Muscle of leg (tissue), 16 donors: ENCODE measurements around the gene RSPH4A. TPM values are rescaled to one million over a fixed set of nuclear protein-coding genes. Genes with fewer than 3 reads are reported as not detected.

Experiments
- DNase-seq: peaks from one replicate; pipeline ENCODE4 v3.0.0; 2013
- H3K27ac ChIP-seq: one replicate; pipeline ENCODE4 v1.5.1; 2013; ENCODE audit warnings: mild to moderate bottlenecking, low read length, control low read depth
- H3K27me3 ChIP-seq: one replicate; pipeline ENCODE4 v1.6.1; 2013; ENCODE audit warnings: low read length; ENCODE audit not compliant: control insufficient read depth, insufficient read depth
- H3K36me3 ChIP-seq: one replicate; pipeline ENCODE4 v1.6.1; 2013; ENCODE audit warnings: low read length; ENCODE audit not compliant: control insufficient read depth, insufficient read depth
- H3K4me1 ChIP-seq: one replicate; pipeline ENCODE4 v1.6.1; 2013; ENCODE audit warnings: low read length; ENCODE audit not compliant: control insufficient read depth, insufficient read depth
- H3K4me3 ChIP-seq: one replicate; pipeline ENCODE4 v1.5.1; 2013; ENCODE audit warnings: low read length, control low read depth
- H3K9me3 ChIP-seq: replicated peaks from 2 replicates; pipeline ENCODE4 v1.6.1; 2013; ENCODE audit warnings: low read depth, low read length; ENCODE audit not compliant: control insufficient read depth
- WGBS: methylation state at CpG from one replicate; pipeline ENCODE4 v1.1.5; 2013; ENCODE audit warnings: missing lambda C conversion rate; ENCODE audit not compliant: insufficient coverage; 5-methylcytosine and 5-hydroxymethylcytosine counted together
- long read RNA-seq, 11 donors: transcript quantifications; one replicate each; lab custom pipeline, GENCODE V29; 2026
- polyA plus RNA-seq, 8 donors: library from polyadenylated mRNA; unstranded; fragments of 120-200 nt; gene quantifications; one replicate each; pipeline versions ENCODE4 v1.2.1 to v1.2.3, GENCODE V29; 2013; ENCODE audit warnings: inconsistent platforms in 1 of 8, low replicate concordance in 1 of 8; ENCODE audit not compliant: insufficient read length in 8 of 8, insufficient read depth in 1 of 8
- total RNA-seq: library from RNA; stranded (reverse); fragments of 120-200 nt; gene quantifications from one replicate; pipeline ENCODE4 v1.2.4, GENCODE V29; 2013

The RSPH4A gene
- total RNA-seq (0.27 TPM), polyA plus RNA-seq (under 1 TPM; 0.38 to 0.70 (median 0.52) TPM)
- long read RNA-seq, donor 1 = 0 reads
- long read RNA-seq, donor 2 = 0 reads
- long read RNA-seq, donor 3 = 0 reads
- long read RNA-seq, donor 4 = 0 reads
- long read RNA-seq, donor 5 = 0 reads
- long read RNA-seq, donor 6 = 0 reads
- long read RNA-seq, donor 7 = 0 reads
- long read RNA-seq, donor 8 = 0 reads
- long read RNA-seq, donor 9 = 0 reads
- long read RNA-seq, donor 10 = 0 reads
- long read RNA-seq, donor 11 = 0 reads

DNA sequence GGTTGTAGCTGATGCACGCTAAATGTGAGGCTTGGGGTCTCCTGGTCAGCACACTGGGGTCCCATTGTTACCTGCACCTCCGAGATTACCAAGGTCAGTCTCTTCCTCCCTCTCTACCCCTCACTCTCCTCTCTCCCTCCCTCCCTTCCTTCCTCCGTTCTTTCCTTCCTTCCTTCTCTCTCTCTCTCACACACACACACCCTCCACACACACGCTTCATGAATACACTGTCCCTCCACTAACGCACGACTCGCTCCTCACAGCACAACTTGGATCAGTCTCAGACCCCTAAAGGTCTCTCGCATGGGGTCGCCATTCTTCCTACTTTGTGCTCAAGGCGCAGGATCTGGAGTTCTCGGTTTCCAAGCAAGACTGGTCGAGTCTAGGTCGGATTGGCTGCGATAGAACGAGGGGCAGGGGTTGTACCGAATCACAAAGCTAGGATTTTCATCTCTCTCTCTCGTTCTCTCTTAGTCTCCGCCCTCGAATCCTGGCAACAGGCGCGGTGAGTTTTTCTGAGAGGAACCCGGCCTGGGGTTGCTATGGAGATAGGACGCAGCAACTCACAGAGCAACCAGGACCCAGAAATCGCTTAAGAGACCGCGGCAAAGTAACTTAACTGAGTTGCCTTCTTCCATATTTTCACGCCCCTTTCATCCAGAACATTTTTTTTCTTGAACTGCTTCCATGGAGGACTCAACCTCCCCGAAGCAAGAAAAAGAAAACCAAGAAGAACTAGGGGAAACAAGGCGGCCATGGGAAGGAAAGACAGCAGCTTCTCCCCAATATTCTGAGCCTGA is at the start of gene RSPH4A:
RSPH4A (plus strand) TSS at position 543 of the 800 bp plus-strand sequence; CDS start at position 688, 145 bp downstream.
- Histone ChIP-seq H3K4me1 (peaks cover 7% of the 10 kb centered on the region), H3K9me3 (no peaks in the 10 kb centered on the region), H3K27me3 (no peaks in the 10 kb centered on the region), H3K36me3 (no peaks in the 10 kb centered on the region), H3K4me3 (peak within 1 kb of the TSS; percentile 51), H3K27ac (peak within 1 kb of the TSS; percentile 62)
- WGBS = 0% methylated on average over 26 of the region's 29 CpGs
- peak; percentile 99 for DNase-seq

DNA sequence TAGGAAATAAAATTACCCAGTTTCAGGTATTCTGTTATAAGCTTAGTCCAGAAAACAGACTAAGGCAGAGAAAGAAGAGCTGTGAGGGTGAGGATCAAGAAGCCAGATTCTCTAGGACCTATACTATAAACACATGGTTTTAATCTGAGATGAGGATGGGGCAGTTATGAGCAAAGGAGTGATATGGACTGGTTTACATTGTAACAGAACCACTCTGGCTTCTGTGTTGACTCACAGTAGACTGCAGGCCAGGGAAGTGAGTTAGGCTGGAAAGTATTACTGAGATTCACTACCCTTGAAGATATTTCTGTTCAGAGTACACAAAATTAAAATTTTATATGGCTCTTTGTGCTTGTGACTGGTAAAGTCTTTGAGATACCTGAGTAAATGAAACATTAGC is 48.2 kb upstream of the RSPH4A start:
- Histone ChIP-seq H3K9me3 (no peaks in the 10 kb centered on the region), H3K36me3 (no peaks in the 10 kb centered on the region), H3K4me1 (peaks cover 2% of the 10 kb centered on the region), H3K27ac (no peak overlapping the region), H3K27me3 (peaks cover 6% of the 10 kb centered on the region), H3K4me3 (no peak overlapping the region)
- no peak for DNase-seq

DNA sequence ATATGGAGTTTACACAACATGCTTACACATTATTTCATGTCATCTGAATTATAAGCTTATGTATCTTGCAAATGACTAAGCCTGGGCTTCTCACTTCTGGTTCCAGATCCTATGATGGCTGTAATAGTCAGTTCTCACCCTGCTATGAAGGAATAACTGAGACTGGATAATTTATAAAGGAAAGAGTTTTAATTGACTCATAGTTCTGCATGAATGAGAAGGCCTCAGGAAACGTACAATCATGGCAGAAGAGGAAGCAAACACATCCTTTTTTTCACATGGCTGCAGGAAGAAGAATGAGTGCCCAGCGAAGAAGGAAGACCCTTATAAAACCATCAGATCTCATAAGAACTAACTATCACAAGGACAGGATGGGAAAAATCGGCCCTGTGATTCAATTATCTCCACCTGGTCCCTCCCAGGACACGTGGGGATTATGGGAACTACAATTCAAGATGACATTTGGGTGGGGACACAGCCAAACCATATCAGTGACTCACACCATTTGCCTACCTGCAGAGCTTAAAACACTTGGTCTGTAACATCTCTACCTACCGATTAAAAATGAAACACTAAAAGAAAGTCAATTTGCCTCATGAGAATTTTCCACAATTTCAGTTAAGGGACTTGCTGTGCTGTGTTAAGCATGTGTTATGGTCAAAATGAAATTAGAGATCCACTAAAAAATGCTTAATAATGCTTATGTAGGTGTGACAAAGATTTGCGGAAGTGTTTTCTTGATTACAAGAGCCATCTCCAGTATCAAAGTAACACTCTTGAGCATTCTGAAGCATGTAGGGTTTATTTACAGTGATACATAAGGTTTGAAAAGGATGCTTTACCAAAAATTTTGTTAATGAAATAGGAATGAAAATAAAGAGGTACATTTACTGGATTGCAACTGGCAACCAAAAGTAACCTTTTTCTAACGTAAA is 47.2 kb upstream of the RSPH4A start:
- WGBS = no CpG with 5 or more reads among the region's 7 CpGs
- Histone ChIP-seq H3K27ac (no peak overlapping the region), H3K36me3 (no peaks in the 10 kb centered on the region), H3K4me3 (no peak overlapping the region), H3K27me3 (peaks cover 6% of the 10 kb centered on the region), H3K4me1 (peaks cover 2% of the 10 kb centered on the region), H3K9me3 (no peaks in the 10 kb centered on the region)
- no peak for DNase-seq

DNA sequence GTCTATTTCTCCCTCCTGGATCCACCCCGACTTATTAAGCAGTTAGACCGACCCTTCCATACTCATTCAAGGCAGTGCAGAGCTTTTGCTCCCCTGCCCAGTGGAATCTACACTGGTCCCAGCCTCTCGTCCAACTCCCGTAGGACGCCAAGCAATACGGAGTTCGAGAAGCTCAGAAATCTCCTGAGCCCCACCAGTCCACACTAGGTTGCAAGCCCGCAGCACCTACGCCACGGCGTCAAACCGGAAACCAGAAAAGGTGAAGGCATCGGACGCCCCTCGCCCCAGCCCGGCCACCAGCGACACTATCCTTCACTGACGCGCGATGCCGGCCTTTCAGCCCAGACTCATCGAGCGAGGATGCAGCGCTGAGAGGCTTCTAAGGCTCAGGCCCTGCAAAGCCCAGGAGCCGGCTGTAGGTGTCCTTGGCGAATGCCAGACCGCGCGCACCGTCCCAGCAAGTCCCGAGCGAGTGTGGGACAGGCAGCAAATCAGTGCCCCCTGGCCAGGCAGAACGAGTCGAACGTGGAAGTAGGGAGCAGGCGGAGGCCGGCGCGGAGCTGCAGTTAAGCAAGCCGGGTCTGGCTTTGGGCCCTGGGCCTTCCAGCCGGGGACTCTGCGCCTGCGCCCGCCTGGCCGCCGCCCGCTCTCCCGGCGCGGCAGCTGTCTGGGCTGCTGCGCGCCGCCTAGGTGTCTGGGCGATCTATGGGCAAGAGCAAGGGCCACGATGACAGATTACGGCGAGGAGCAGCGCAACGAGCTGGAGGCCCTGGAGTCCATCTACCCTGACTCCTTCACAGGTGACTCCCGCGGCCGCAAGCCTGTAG is 45.2 kb upstream of the RSPH4A start, which contains the start of gene RWDD1:
RWDD1 (plus strand) TSS at position 649 of the 827 bp plus-strand sequence; CDS start at position 728, 79 bp downstream.
- DNase-seq = peak; percentile 100
- under 1% methylated on average over 59 of the region's 62 CpGs for WGBS

DNA sequence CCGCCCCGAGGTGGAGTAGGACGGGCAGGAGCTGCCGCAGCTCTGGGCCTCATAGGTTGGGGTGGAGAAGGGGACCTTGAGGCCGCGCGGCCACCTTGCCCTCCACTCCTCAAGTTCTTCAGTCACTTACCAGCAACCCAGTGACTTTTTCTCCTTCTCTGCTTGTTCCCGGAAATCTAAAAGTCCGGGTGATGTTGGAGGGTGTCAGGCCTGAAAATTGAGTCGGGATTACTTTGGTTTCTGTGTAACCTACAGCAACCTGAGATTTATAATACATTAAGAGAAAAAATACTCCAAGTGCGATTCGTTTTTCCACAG is 44.6 kb upstream of the RSPH4A start:
- DNase-seq = no peak
- no peaks in the 10 kb centered on the region for H3K27me3 ChIP-seq
- no CpG with 5 or more reads among the region's 12 CpGs for WGBS
- peak overlapping the region; percentile 94 for H3K27ac ChIP-seq
- peaks cover 2% of the 10 kb centered on the region for H3K4me1 ChIP-seq
- H3K36me3 ChIP-seq = peaks cover 8% of the 10 kb centered on the region
- peak overlapping the region; percentile 99 for H3K4me3 ChIP-seq
- H3K9me3 ChIP-seq = no peaks in the 10 kb centered on the region

More for the DNA sequence above, 45.2 kb upstream of the RSPH4A start, which contains the start of gene RWDD1:
- H3K27ac ChIP-seq = peak within 1 kb of the TSS; percentile 94
- H3K4me1 ChIP-seq = peaks cover 2% of the 10 kb centered on the region
- no peaks in the 10 kb centered on the region for H3K9me3 ChIP-seq
- H3K27me3 ChIP-seq = no peaks in the 10 kb centered on the region
- H3K4me3 ChIP-seq = peak within 1 kb of the TSS; percentile 99
- peaks cover 5% of the 10 kb centered on the region for H3K36me3 ChIP-seq

DNA sequence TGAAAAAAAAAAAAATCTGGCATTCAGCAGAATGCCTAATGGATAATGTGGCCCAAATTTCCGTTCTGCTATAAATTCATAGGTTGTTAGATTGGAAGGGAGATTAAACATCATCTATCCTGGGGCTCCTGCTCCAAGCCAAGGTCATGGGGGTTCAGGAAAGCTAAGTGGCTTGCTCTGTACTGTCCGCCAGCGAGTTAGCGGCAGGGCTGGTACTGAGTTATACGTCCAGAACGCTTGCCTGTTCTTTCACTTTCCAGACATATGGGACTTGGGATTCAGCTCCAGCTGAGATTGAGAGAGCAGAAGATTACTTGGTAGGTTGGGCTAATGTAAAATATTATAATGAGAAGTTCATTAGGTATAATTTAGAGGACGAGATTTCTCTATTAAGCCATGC is 44.1 kb upstream of the RSPH4A start:
- peak; percentile 43 for DNase-seq
- H3K27ac ChIP-seq = peak overlapping the region; percentile 94
- H3K9me3 ChIP-seq = no peaks in the 10 kb centered on the region
- H3K4me1 ChIP-seq = peaks cover 2% of the 10 kb centered on the region
- H3K27me3 ChIP-seq = no peaks in the 10 kb centered on the region
- peaks cover 10% of the 10 kb centered on the region for H3K36me3 ChIP-seq
- H3K4me3 ChIP-seq = peak overlapping the region; percentile 99
- no CpG with 5 or more reads among the region's 7 CpGs for WGBS

DNA sequence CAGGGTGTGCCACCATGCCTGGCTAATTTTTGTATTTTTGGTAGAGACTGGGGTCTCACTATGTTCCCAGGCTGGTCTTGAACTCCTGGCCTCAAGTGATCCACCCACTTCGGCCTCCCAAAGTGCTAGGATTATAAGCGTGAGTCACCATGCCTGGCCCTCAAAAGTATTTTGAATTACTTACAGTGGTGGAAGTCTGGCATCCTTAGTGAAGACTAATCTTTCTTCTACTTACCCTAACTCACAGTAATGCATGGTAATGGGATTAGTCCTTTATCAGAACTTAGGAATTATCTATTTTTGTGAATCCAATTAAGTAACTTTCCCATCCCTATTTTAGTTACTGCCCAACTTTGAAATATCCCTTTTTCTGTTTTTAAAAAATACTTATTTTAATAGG is 41.1 kb upstream of the RSPH4A start:
- no CpG with 5 or more reads among the region's 2 CpGs for WGBS

DNA sequence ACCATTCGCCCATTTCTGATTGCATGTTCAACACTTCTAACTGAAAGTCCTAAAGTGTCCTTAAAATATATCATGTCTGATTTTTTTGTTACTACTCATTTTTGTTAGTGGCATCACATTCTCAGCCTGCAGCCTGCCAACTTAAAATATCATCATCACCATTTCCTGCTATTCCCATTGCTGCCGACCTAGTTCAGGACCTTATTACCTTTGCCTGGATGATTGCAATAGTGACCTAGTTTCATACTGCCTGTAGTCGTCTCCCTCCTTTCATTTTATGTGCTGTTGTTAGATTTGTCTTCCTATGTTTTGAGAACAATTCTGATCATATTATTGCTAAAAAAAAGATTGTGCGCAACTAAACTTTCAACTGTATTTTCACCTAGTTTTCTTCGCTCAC is 38.8 kb upstream of the RSPH4A start:
- no peak overlapping the region for H3K4me3 ChIP-seq
- H3K27me3 ChIP-seq = no peaks in the 10 kb centered on the region
- no peak for DNase-seq
- WGBS = 100% methylated on average over 1 of the region's 5 CpGs
- no peak overlapping the region for H3K27ac ChIP-seq
- peaks cover 12% of the 10 kb centered on the region for H3K36me3 ChIP-seq
- no peaks in the 10 kb centered on the region for H3K9me3 ChIP-seq
- peaks cover 2% of the 10 kb centered on the region for H3K4me1 ChIP-seq

More for the DNA sequence above, 41.1 kb upstream of the RSPH4A start:
- Histone ChIP-seq H3K27ac (no peak overlapping the region), H3K4me1 (peaks cover 2% of the 10 kb centered on the region), H3K27me3 (no peaks in the 10 kb centered on the region), H3K9me3 (no peaks in the 10 kb centered on the region), H3K36me3 (peaks cover 12% of the 10 kb centered on the region), H3K4me3 (no peak overlapping the region)
- DNase-seq = no peak

DNA sequence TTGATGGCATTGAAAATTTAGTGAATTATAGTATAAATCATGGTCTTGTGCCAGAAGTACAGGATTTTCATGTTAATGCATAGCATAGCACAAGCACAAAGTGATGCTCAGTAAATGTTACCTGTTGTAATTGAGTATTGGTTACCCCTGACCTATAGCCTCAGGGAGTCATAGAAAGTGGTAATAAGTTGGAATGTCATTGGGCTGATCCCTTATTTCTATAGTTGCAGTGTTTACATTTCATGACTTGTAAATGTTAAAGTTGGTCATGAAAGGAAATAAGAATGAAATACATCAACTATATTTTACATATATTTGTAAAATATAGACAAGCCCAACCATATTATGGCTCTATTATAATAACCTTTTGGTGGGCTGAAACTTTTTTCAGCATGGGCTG is 37.9 kb upstream of the RSPH4A start:
- DNase-seq = no peak
- Histone ChIP-seq H3K9me3 (no peaks in the 10 kb centered on the region), H3K27ac (no peak overlapping the region), H3K4me1 (no peaks in the 10 kb centered on the region), H3K27me3 (no peaks in the 10 kb centered on the region), H3K4me3 (no peak overlapping the region), H3K36me3 (peaks cover 15% of the 10 kb centered on the region)
